ENCODE data around the gene SRSF2.

GRCh38 chr17:76688165-76688622 is 48.9 kb downstream of the SRSF2 start:
- no peak for TF ChIP-seq SPI1 (IDR thresholded peaks at IDR 0.05; ENCODE audit: low read depth, low read length)
- TF ChIP-seq TAF1 (IDR thresholded peaks at IDR 0.05; ENCODE audit: low read depth, low read length), result no peak
- TF ChIP-seq POLR2A (IDR thresholded peaks at IDR 0.05; ENCODE audit: low read depth, low read length), result no peak
- TF ChIP-seq POLR2AphosphoS5 (IDR thresholded peaks at IDR 0.05; ENCODE audit: low read depth, low read length), result no peak
- TF ChIP-seq POU2F2 (IDR thresholded peaks at IDR 0.05; ENCODE audit: low read depth, low read length), result no peak
